ENCODE measurements around the gene CEMIP.

Gene CEMIP

DNA sequence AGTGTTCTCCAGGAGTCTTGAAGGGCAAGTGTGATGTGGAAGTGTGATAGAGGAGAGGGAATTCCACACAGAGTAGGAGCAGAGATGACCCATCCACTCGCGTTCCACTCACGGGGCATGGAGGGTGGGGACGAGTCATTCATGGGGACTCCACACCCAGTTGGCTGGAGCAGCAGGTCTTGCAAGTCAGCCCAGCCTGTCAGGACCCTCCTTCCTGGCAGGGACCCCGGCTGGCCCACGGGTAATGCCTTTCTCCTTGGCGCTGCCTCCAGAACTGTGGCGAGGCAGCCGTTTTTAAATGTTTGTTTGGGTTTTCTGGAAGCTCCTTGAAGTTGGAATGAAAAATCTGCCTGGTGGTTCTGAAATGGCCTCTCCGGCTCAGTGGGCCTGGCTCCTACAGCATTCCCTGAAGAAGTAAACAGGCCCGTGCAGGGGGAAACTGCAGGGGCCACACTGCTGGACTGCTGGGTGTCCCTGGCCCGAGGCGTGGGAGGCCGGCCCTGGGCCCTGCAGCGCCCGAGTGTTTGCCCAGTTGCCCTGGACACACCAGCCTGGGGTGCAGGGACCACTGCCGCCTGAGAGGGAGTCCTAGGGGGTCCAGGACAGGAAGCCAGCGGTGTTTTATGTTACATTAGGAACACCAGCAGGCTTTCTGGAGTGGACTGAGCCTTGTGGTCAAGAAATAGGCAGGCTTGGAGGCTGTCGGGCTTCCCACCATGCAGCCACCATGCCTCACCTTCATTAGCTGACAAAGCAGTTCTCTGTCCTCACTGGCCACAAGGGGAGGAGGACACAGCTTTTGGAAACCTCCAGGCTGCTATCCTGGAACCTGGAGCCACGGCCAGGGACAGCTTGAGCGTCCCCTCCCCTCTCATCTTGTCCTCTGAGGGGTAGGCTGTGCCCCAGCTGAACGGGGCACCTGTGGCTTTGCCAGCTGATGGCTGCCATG, 61.3 kb downstream of the CEMIP start:
- no peak for TF ChIP-seq ZFX (IDR thresholded peaks at IDR 0.05; ENCODE audit: borderline replicate concordance)
- TF ChIP-seq, protein P1, sequence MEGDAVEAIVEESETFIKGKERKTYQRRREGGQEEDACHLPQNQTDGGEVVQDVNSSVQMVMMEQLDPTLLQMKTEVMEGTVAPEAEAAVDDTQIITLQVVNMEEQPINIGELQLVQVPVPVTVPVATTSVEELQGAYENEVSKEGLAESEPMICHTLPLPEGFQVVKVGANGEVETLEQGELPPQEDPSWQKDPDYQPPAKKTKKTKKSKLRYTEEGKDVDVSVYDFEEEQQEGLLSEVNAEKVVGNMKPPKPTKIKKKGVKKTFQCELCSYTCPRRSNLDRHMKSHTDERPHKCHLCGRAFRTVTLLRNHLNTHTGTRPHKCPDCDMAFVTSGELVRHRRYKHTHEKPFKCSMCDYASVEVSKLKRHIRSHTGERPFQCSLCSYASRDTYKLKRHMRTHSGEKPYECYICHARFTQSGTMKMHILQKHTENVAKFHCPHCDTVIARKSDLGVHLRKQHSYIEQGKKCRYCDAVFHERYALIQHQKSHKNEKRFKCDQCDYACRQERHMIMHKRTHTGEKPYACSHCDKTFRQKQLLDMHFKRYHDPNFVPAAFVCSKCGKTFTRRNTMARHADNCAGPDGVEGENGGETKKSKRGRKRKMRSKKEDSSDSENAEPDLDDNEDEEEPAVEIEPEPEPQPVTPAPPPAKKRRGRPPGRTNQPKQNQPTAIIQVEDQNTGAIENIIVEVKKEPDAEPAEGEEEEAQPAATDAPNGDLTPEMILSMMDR (IDR thresholded peaks at IDR 0.05), result no peak
- H3K27ac ChIP-seq, result no peak overlapping the region

DNA sequence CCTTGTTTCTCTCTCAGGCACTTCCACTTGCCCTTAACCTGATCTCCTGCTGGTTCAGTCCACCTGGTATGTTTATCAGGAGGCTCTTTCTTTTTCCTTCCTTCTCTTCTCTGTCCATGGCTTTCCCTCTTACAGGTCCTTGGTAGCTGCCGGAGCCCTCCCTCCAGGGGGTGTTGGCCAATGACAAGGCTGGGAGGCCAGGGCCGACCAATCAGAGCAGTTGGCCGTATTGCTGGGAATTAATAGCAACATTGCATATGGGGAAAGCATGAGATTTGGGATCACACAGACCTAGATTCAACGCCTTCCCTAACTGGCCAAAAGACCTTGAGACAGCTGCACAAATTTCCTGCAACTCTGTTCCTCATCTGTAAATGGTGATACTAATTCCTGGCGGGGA, 62.4 kb downstream of the CEMIP start:
- TF ChIP-seq, protein P1 (IDR thresholded peaks at IDR 0.05), result no peak
- TF ChIP-seq ZFX (IDR thresholded peaks at IDR 0.05; ENCODE audit: borderline replicate concordance), result no peak
- H3K27ac ChIP-seq, result no peak overlapping the region

DNA sequence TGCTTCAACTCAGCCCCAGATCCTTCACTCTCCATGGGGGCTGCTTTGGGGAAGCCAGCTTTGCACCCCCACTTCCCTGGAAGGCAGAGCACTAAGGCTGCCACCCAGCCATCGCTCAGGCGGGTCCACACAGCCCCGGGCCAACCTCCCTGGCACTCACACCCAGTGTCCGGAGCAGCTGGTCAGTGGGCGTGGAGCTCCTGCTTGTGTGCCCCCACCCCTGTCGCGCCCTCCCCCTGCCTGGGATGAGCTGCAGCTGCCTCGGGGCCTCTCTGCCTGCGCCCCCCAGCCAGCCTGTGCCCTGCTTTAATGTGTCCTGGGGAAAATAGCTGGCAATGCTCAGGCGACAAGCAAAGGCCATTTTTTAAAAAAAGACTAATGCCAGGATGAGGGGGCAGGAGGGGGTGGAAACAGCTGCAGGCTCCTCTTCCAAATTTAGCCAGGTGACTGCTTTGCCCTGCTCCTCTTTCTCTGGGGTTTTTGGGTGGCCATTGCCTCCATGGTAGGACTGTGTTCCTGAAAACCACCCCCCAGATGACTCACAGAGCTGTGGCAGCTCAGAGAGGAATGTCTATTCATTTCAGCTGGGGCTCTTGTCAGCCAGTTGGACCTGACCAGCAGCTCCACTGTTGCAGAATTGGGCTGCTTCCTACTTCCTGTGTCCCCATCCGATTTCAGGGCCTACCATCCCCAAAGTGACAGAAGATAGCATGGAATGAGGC, 65.0 kb downstream of the CEMIP start:
- TF ChIP-seq ZFX (IDR thresholded peaks at IDR 0.05; ENCODE audit: borderline replicate concordance), result no peak
- TF ChIP-seq, protein P1 (IDR thresholded peaks at IDR 0.05), result no peak
- no peak overlapping the region for H3K27ac ChIP-seq

DNA sequence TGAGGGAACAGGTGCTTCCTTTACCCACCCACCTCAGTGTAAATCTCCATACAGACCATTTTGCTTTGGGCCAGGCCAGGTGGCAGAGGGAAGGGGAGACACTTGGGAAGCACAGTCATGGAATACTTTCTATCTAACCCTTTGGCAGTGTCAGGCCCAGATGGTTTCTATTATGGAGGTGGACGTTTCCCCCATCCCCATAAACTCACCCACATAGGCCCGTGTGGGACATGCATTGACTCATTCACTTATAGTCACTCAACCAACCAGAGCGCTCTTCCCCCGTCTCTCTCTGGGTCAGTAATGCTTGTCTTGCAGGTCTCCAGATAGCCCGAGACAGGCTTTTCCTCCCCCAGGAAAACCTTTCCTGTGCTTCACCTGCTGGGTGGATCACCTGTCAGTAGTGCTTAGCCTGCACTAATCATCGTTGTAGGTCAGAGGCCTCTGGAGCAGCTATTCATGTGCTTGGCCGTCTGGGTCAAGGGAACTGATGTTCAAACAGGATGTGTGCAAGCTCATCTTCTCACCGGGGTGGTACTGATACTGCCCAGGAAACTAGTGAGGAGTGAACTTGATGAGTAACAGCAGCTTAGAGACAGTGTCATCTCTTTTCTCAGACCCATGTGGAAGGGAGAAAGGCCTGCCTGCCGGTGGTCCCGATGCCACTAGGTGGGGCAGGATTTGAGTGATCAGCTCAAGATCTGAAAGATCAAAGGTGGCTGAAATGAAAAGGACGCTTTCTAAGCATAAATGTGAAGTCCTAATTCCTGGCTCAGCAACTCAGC, 67.1 kb downstream of the CEMIP start:
- H3K27ac ChIP-seq, result no peak overlapping the region
- no peak for TF ChIP-seq ZFX (IDR thresholded peaks at IDR 0.05; ENCODE audit: borderline replicate concordance)
- TF ChIP-seq, protein P1 (IDR thresholded peaks at IDR 0.05), result no peak

DNA sequence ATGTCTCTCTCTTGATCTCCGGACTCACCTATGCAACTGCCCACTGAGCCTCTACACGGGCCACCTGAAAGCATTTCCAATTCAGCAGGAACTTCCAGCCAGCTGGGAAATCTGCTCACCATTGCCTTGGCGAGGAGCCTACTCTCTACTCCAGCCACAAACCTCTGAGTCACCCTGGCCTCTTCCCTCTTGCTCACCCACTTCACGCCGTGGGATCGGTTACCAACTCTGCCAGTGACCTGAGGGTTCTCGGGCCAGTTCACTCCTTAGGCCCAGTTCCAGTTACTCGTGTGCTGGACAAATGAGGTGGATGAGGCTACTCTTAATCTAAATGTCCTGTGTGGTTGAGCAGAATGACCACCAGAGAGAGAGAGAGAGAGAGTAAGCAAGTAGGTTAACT, 70.1 kb downstream of the CEMIP start:
- TF ChIP-seq, protein P1 (IDR thresholded peaks at IDR 0.05), result no peak
- TF ChIP-seq ZFX (IDR thresholded peaks at IDR 0.05; ENCODE audit: borderline replicate concordance), result no peak
- H3K27ac ChIP-seq, result no peak overlapping the region

DNA sequence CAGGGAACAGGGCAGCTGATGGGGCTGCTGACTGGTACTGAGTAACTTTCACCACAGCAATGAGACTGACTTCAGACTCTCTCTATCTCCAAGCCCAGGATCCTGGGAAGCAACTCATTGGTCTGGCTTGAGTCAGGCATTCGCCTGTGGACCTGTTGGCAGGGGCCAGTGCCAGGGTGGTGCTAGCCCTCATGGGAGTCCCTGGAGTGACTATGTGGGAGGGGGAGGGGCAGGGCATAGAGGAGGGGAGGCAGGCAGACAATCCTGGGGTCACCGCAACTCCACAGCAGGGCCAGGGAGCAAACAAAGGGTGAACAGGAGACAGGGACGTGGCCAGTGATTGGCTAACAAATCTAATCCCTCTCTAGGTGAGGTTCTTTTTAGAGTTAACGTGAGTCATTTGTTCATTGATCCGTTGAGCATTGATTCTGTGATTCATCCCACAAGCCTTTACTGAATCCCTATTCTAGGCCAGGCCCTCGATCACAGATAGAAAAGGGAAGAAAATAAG, 71.8 kb downstream of the CEMIP start:
- TF ChIP-seq, protein P1 (IDR thresholded peaks at IDR 0.05), result no peak
- no peak overlapping the region for H3K27ac ChIP-seq
